GM18520 (cell line): ENCODE measurements around the gene OR4M1.
"Not testable (repeated sequence)": the region's sequence is repeated elsewhere in the genome, so short reads cannot be mapped to it uniquely, and the experiment has no call there.

Source experiments
- ATAC-seq: cut with Tn5 transposase; IDR thresholded peaks from one replicate; pipeline ENCODE4 v1.9.1; 2021; ENCODE audit not compliant: unreplicated experiment

Gene OR4M1

GRCh38 chr14:19773204-19773603 is at the start of gene OR4M1:
Gene OR4M1, plus strand, starts transcription at chr14:19773504. Its CDS starts 6,819 bp downstream, at chr14:19780323.
- ATAC-seq = not testable (repeated sequence)

- no peak for ATAC-seq
These were observed 43.9 kb upstream of the OR4M1 start for GRCh38 chr14:19729359-19729758.

DNA sequence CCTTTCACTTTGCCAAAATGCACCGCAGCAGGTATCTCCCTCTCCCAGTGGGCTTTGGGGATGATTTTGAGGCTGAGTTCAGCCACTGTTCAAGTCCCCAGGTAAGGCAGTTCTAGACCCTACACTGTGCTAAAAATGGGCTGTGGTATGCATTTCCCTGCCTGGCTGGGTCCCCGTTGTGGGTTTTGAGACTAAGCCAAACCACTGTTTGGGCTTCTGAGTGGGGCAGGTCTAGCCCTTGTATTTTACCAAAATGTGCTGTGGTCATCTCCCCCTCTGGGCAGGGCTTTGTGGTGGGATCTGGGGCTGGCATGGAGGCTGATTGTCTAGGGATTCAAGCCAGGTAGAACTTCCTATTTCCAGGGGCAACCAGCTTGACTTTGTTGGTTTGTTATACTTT is 43.5 kb upstream of the OR4M1 start:
- no peak for ATAC-seq

DNA sequence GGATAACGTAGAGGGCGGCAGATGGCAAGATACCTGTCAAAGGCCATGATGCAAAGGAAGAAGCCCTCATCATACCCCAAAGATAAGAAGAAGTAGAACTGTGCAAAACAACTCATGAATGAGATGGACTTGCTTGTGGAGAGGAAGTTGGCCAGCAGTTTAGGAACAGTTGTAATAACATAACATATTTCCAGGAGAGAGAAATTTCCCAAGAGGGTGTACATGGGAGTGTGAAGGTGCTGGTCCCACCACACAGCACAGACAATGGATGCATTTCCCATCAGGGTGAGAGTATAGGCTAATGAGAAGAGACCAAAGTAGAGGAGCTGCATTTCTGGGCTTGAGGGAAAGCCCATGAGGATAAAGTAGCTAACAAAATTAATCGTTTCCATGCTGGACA is 39.4 kb upstream of the OR4M1 start:
- not testable (repeated sequence) for ATAC-seq

DNA sequence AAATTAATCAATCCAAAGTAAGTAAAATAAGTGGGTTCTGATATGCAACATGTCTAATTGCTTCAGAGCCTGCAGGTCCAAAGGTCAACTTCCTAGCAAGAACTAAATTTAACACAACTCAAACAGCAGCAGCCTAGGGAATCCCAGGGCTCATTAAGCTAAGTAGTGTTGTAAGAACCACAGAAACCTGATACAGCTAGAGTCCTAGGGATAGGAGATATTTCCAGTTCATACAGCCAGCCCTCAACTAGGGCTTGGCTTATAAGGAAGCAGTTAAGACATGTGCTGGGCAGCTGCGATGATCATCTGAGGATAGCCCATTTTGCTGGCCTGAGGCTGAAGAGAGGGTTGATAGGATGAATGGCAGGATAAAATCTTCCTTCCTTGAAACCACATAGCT is 30.0 kb upstream of the OR4M1 start, which contains the start of gene OR4Q3:
Gene OR4Q3, plus strand, starts transcription at position 316 of the 400 bp plus-strand sequence.
- ATAC-seq = no peak

DNA sequence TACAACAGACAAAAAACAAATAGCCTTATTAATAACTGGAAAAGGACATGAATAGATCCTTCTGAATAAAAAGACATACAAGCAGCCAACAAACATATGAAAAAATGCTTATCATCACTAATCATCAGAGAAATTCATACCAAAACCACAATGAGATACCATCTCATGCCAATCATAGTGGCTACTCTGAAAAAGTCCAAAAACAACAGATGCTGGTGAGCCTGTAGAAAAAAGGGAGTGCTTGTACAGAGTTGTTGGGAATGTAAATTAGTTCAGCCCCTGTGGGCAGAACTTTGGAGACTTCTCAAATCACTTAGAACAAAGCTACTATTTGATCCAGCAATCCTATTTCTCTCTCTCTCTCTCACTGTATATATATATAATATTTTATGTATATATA is 21.0 kb upstream of the OR4M1 start:
- ATAC-seq = not testable (repeated sequence)

- ATAC-seq = no peak
These were observed 19.1 kb upstream of the OR4M1 start for GRCh38 chr14:19754172-19754571.

- not testable (repeated sequence) for ATAC-seq
These were observed 1.8 kb upstream of the OR4M1 start for GRCh38 chr14:19771491-19771890.

GRCh38 chr14:19771895-19772430 is 1.3 kb upstream of the OR4M1 start:
- ATAC-seq = no peak

- ATAC-seq = not testable (repeated sequence)
These were observed 850 bp upstream of the OR4M1 start for GRCh38 chr14:19772454-19772853.

DNA sequence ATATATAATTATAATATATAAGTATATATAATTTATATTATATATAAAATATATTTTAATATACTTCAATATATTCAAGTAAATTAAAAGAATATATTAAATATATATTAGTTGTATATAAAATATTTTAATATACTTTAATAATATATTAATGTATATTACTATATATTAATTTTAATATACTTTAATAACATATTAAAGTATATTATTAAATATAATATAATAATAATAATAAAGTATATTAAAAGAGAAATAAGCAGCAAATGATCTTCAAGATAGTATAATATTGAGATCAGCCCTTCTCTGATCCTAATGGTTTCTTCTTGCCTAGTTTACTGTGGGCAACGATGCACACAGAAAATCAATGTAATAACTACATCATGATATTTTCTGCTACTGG is 2.3 kb downstream of the OR4M1 start:
- ATAC-seq = no peak

- not testable (repeated sequence) for ATAC-seq
These were observed 12.5 kb downstream of the OR4M1 start for GRCh38 chr14:19785848-19786247.

DNA sequence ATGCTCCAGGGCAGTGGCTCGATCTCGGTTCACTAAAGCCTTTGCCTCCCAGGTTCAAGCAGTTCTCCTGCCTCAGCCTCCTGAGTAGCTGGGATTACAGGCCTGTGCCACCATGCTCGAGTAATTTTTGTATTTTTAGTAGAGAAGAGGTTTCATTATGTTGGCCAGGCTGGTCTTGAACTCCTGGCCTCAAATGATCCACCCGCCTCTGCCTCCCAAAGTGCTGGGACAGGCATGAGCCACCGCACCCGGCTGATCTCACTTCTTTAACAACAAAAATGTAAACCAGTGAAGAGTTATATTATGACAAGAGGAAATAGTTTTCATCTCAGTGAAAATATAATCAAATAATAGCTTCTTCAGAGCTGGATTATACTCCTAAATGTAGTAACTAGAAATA is 14.0 kb downstream of the OR4M1 start:
- ATAC-seq = not testable (repeated sequence)

GRCh38 chr14:19788150-19788549 is 14.8 kb downstream of the OR4M1 start:
- not testable (repeated sequence) for ATAC-seq

DNA sequence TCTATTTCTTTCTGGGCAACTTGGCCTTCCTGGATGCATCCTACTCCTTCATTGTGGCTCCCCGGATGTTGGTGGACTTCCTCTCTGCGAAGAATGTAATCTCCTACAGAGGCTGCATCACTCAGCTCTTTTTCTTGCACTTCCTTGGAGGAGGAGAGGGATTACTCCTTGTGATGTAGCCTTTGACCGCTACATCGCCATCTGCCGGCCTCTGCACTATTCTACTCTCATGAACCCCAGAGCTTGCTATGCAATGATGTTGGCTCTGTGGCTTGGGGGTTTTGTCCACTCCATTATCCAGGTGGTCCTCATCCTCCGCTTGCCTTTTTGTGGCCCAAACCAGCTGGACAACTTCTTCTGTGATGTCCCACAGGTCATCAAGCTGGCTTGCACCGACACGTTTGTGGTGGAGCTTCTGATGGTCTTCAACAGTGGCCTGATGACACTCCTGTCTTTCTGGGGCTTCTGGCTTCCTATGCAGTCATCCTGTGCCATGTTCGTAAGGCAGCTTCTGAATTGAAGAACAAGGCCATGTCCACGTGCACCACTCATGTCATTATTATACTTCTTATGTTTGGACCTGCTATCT is 23.3 kb downstream of the OR4M1 start:
- not testable (repeated sequence) for ATAC-seq

GRCh38 chr14:19799880-19800279 is 26.6 kb downstream of the OR4M1 start:
- no peak for ATAC-seq

GRCh38 chr14:19800282-19801117 is 27.2 kb downstream of the OR4M1 start:
- no peak for ATAC-seq

DNA sequence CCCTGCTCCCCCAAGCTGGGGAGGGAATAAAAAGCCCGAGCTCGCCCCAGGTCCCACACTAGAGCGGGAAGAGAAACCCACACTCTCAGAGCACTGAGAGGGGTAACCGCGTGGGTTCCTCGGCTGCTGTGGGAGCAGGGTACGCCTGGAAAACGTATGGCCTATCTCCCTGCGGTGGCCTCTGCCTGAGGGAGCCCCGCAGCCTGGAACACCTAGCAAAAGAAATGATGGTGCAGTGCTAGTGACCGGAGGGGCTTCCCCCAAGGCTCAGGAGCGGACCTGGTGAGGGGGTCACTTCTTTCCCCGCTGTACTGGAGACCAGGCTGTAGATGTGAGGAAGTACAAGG is 27.8 kb downstream of the OR4M1 start:
- no peak for ATAC-seq

DNA sequence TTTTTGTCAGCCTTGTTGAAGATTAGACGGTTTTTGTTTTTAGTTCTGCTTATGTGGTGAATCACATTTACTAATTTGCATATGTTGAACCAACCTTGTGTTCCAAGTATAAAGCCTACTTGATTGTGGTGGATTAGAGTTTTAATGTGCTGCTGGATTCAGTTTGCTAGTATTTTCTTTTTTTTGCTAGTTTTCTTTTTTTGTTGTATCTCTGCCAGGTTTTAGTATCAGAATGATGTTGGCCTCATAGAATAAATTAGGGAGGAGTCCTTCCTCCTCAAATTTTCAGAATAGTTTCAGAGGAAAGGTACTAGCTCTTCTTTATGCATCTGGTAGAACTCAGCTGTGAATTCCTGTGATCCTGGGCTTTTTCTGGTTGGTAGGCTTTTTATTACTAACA is 30.2 kb downstream of the OR4M1 start, which contains the start of gene OR4N2:
Gene OR4N2, plus strand, starts transcription at position 301 of the 400 bp plus-strand sequence. CDS start 23,679 bp downstream, outside the sequence.
- not testable (repeated sequence) for ATAC-seq

DNA sequence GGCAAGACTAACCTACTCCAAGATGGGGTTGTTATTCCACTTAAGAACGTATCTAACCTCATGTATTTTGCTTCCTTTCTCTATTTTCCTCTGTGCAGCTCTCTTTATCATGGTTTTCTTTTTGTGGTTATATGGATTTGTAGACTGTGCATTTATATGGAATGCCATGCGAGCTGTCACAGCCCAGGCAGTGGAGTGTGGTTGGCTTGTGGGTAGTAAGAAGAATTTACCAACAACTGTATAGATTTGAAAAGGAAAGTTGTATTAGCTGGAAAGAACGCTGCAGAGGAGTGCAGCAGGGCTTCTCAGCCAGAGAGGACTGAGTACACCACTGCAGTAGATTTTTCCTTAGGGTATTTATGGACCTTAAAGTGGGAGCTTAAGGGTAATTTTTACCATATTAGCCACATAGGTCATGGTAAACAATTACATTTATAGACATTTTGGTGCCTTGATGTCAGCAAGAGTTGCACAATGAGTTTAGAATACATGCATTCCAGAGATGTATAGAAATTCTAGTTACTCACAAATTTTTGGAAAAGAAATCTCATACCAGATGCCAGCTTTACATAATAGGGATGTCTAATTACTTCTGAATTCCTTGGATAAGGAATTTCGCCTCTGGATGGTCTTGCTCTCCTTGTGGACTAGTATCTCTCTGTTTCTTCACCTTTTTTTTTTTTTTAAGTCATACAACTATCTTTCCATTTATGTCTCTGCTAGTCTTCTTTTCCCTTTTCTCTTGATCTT is 40.0 kb downstream of the OR4M1 start:
- ATAC-seq = not testable (repeated sequence)

GRCh38 chr14:19819879-19820278 is 46.6 kb downstream of the OR4M1 start:
- ATAC-seq = not testable (repeated sequence)
